GM18909 (cell line): ENCODE measurements around the gene EPYC.

ENCODE experiments used
- ATAC-seq: cut with Tn5 transposase; IDR thresholded peaks from one replicate; pipeline ENCODE4 v1.9.1; 2021; ENCODE audit warnings: mild to moderate bottlenecking; ENCODE audit not compliant: unreplicated experiment, poor library complexity

Gene EPYC

DNA sequence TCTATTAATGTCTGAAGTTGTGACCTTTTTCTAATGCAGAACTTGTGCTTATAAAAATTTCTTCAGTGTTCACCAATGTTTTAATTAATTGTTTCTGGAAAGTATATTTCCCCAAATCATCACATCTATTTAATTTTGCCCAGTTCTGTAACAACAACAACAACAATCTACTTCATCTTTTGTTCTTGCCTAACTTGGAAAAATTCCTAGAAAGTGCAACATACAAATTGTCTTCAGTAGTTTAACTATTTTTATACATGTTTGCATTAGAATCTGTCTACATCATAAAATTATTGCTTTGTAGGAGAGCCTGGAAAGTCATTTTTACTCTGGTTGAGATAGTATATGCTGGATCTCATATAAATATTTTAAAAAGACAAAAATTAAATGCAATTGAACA, 88.3 kb downstream of the EPYC start:
- no peak for ATAC-seq

DNA sequence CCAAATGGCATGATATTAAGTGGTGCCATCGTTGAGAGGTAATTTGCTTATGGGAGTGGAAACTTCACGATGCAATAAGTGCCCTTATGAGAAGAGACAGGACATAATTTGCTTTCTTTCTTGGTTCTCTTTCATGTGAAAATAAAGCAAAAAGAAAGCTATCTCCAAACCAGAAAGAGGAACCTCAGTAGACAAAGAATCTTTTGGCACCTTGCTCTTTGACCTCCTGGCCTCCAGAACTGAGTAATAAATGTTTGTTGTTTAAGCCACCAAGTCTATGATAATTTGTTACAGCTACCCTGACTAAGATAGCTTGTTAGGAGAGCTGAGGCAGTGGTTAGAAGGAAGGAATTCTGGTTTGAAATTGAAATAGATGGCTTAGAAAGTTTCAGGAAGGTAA, 89.4 kb downstream of the EPYC start:
- ATAC-seq = no peak
